HG03039 (cell line): ENCODE measurements around the gene CDC123.
"Not testable (repeated sequence)": the region's sequence is repeated elsewhere in the genome, so short reads cannot be mapped to it uniquely, and the experiment has no call there.

Source experiments
- ATAC-seq: cut with Tn5 transposase; IDR thresholded peaks from one replicate; pipeline ENCODE4 v1.9.1; 2021; ENCODE audit warnings: mild to moderate bottlenecking, moderate library complexity; ENCODE audit not compliant: unreplicated experiment

CDC123 gene

DNA sequence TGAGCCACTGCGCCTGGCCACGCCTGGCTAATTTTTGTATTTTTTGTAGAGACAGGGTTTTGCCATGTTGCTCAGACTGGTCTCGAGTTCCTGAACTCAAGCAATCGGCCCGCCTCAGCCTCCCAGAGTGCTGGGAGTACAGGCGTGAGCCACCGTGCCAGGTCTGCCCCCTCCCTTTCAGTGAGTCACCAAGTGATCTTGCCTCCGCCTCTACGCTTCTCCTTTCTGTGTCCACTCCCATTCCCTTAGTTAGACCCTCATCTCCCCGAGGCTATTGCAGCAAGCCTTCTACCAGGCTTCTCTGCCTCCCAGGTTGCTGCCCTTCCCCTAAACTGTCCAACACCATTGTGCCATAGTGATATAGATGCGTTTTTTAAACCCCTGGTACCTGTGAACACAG lies 32.9 kb downstream of the CDC123 start:
- no peak for ATAC-seq

DNA sequence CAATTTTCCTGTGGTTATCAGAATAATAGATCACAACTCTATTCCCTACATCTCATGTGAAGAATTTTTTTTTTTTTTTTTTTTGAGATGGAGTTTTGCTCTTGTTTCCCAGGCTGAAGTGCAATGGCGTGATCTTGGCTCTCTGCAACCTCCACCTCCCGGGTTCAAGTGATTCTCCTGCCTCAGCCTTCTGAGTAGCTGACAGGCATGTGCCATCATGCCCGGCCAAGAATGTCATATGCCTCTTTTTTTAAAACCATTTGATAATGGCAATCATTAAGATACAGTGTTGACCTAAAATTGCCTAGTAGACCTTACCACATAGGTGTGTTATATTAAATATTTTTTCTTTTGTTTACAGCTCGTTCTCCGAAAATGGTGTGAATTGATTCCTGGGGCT lies 38.7 kb downstream of the CDC123 start:
- ATAC-seq = not testable (repeated sequence)

DNA sequence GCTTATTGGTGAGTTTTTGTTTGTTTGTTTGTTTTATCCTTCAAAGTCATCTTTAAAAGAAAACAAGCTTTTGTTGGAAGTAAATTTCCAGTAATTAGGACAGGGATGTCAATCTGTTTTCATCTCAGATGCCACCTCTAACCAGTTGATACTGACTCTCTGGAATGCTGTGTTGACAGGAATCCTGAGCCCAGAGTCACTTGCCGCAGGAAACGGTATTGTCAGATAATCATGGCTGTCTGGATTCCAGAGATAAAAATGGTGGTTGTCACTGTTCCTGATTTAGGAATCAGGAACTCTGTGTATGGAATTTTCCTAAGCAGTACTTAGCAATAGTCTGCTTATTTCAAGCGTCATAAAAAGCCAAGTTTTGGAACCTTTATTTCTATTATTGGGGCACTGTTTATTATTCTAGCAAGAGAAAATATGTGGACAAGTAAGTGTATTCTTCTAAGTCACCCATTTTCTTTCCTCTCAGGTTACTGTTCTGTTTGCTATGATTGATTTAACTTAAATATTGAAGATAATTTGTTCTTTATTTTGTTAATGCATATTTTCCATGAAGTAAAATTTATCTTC lies 39.2 kb downstream of the CDC123 start:
- ATAC-seq = no peak

GRCh38 chr10:12235796-12236195 lies 39.8 kb downstream of the CDC123 start:
- no peak for ATAC-seq

- no peak for ATAC-seq
Observed at GRCh38 chr10:12237265-12238220, 41.6 kb downstream of the CDC123 start.

DNA sequence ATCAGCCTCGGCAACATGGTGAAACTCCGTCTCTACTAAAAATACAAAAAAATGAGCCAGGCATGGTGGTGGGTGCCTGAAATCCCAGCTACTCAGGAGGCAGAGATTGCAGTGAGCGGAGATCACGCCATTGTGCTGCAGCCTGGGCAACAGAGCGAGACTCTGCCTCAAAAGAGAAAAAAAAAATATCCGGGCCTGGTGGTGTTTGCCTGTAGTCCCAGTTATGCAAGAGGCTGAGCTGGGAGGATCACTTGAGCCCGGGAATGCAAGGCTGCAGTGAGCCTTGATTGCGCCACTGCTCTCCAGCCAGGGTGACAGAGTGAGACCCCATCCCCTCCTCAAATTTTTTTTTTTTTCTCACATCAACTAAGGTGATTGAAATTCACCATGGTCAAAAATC lies 42.8 kb downstream of the CDC123 start:
- no peak for ATAC-seq

GRCh38 chr10:12241810-12242529 lies 46.0 kb downstream of the CDC123 start:
- ATAC-seq = peak; percentile 67

- ATAC-seq = no peak
Observed at GRCh38 chr10:12243864-12244620, 48.1 kb downstream of the CDC123 start.

- no peak for ATAC-seq
Observed at GRCh38 chr10:12250181-12250580, 54.2 kb downstream of the CDC123 start.

- not testable (repeated sequence) for ATAC-seq
Observed at GRCh38 chr10:12250702-12251101, 54.7 kb downstream of the CDC123 start.

- no peak for ATAC-seq
Observed at GRCh38 chr10:12251581-12251980, 55.6 kb downstream of the CDC123 start.

GRCh38 chr10:12252882-12253546 lies 57.0 kb downstream of the CDC123 start:
- ATAC-seq = no peak

GRCh38 chr10:12255048-12255447 lies 59.1 kb downstream of the CDC123 start:
- no peak for ATAC-seq

GRCh38 chr10:12259988-12260387 lies 64.0 kb downstream of the CDC123 start:
- ATAC-seq = no peak

- no peak for ATAC-seq
Observed at GRCh38 chr10:12262278-12262981, 66.4 kb downstream of the CDC123 start.

- peak; percentile 92 for ATAC-seq
Observed at GRCh38 chr10:12264204-12264940, 68.4 kb downstream of the CDC123 start.

- ATAC-seq = no peak
Observed at GRCh38 chr10:12269056-12269455, 73.1 kb downstream of the CDC123 start.

GRCh38 chr10:12271210-12271540 lies 75.2 kb downstream of the CDC123 start:
- no peak for ATAC-seq

- ATAC-seq = not testable (repeated sequence)
Observed at GRCh38 chr10:12277862-12278261, 81.9 kb downstream of the CDC123 start.
